ENCODE data around the gene SNRPA. TPM values are rescaled to one million over a fixed set of nuclear protein-coding genes. Genes with fewer than 3 reads are reported as not detected.

Gene SNRPA
- total RNA-seq, 1 experiment from 2014 or later, result 225 TPM

DNA sequence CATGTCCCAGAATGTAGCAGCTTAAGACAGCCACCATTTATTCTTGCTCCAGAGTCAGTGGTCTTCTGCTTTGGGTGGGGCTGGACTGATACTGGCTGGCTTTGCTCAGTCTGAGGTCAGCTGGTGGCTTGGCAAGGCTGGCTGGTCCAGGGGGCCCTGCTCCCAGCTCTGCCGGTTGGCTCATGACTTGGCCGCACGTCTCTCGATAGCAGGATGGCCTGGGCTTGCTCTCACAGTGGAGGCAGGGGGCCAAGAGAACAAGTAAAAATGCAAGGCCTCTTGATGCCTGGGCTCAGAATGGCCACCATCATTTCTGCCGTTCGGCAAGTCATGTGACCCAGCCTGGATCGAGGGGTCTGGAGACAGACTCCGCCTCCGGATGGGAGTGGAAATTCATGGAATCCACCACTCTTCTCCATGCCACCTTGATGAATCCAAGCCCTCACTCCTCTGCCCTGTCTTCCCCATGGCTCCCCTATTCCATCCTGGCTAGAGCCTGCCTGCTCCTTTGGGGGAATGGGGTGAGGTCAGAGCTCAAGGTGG, 13.8 kb upstream of the SNRPA start:
- Histone ChIP-seq H3K4ac (ENCODE audit: low read depth, low read length) (no peak overlapping the region), H4K5ac (ENCODE audit: insufficient read length, low read depth, low read length) (no peak overlapping the region), H2AFZ (ENCODE audit: low read length) (no peak overlapping the region), H2BK120ac (ENCODE audit: low read depth, low read length, poor library complexity, severe bottlenecking) (no peak overlapping the region), H4K8ac (replicated peaks; ENCODE audit: insufficient read length, low read depth, low read length) (no peak overlapping the region), H3K9me3 (ENCODE audit: control insufficient read depth, low read depth, low read length) (no peaks in the 10 kb centered on the region), H3K27me3 (ENCODE audit: insufficient read depth, low read length) (no peaks in the 10 kb centered on the region), H4K20me1 (ENCODE audit: control insufficient read depth, insufficient read depth, insufficient read length) (no peaks in the 10 kb centered on the region), H3K23me2 (ENCODE audit: insufficient read length, low read depth, low read length, poor library complexity, severe bottlenecking) (no peaks in the 10 kb centered on the region), H3K79me2 (ENCODE audit: insufficient read depth, low read length) (no peaks in the 10 kb centered on the region), H3K56ac (ENCODE audit: insufficient read length, low read depth, low read length) (no peak overlapping the region), H2BK20ac (ENCODE audit: low read depth, low read length, poor library complexity, severe bottlenecking) (no peak overlapping the region), H3K79me1 (ENCODE audit: insufficient read depth, low read depth, low read length, poor library complexity, severe bottlenecking) (no peaks in the 10 kb centered on the region), H2AK5ac (ENCODE audit: insufficient read length, low read length) (no peak overlapping the region), H3K18ac (ENCODE audit: insufficient read length, low read depth, low read length) (no peak overlapping the region), H3K23ac (ENCODE audit: insufficient read length, low read depth, low read length) (no peak overlapping the region), H3K4me1 (ENCODE audit: insufficient read depth, low read length) (no peaks in the 10 kb centered on the region), H3T11ph (ENCODE audit: low read length) (no peak overlapping the region), H2BK12ac (ENCODE audit: insufficient read length, low read depth, low read length) (no peak overlapping the region), H2BK15ac (ENCODE audit: low read depth, low read length) (no peak overlapping the region), H3K4me2 (ENCODE audit: insufficient read depth, insufficient read length, low read length) (no peak overlapping the region), H2BK5ac (ENCODE audit: insufficient read length, low read length) (no peak overlapping the region), H3K14ac (ENCODE audit: insufficient read depth, low read length) (no peak overlapping the region), H3K27ac (ENCODE audit: insufficient read length, low read depth, low read length) (no peak overlapping the region), H4K91ac (ENCODE audit: insufficient read length, low read depth, low read length) (no peak overlapping the region), H3K9ac (ENCODE audit: extremely low read depth, insufficient read length, low read length) (no peak overlapping the region)
- no peak overlapping the region for H3K4me3 Mint-ChIP-seq
- no peaks in the 10 kb centered on the region for H3K9me3 Mint-ChIP-seq
- TF ChIP-seq CTCF (conservative IDR thresholded peaks at IDR 0.05), result no peak
- DNase-seq, result no peak
- H3K4me1 Mint-ChIP-seq, result peaks cover 3 to 4% of the 10 kb centered on the region in 2 experiments
- WGBS (ENCODE audit: extremely low coverage, insufficient read length, low lambda C conversion rate), result no CpG with 5 or more reads among the region's 9 CpGs
- peaks cover 14 to 66% (median 51%) of the 10 kb centered on the region in 3 experiments; a peak in 6 of 7 replicates for H3K36me3 Mint-ChIP-seq (ENCODE audit: insufficient read depth in 1 of 3, low read depth in 3 of 3)
- H3K27ac Mint-ChIP-seq, result no peak overlapping the region
- H3K27me3 Mint-ChIP-seq (ENCODE audit: low read depth), result no peaks in the 10 kb centered on the region
